Endodermal cell (in vitro differentiated cells): ENCODE results near the gene DTD1. TPM values are rescaled to one million over a fixed set of nuclear protein-coding genes. Genes with fewer than 3 reads are reported as not detected.

Experiments used
- DNase-seq: peaks from one replicate; pipeline ENCODE4 v3.0.0-alpha.2; 2017
- H3K27ac ChIP-seq: 2 replicates; pipeline ENCODE4 v1.5.1; 2013; ENCODE audit warnings: mild to moderate bottlenecking, low read depth, low read length, moderate library complexity
- H3K27me3 ChIP-seq: 2 replicates; pipeline ENCODE4 v1.6.1; 2013; ENCODE audit warnings: mild to moderate bottlenecking, low read length, moderate library complexity; ENCODE audit not compliant: insufficient read depth, control insufficient read depth, poor library complexity, severe bottlenecking
- H3K36me3 ChIP-seq: 2 replicates; pipeline ENCODE4 v1.7.0; 2013; ENCODE audit warnings: mild to moderate bottlenecking, low read length, moderate library complexity; ENCODE audit not compliant: control insufficient read depth, insufficient read depth
- H3K4me1 ChIP-seq: one replicate; pipeline ENCODE4 v1.7.0; 2013; ENCODE audit warnings: low read length; ENCODE audit not compliant: control insufficient read depth, insufficient read depth
- H3K4me3 ChIP-seq: 2 replicates; pipeline ENCODE4 v1.5.1; 2013; ENCODE audit warnings: mild to moderate bottlenecking, low read length, moderate library complexity
- H3K9ac ChIP-seq: 2 replicates; pipeline ENCODE4 v1.6.1; 2013; ENCODE audit warnings: mild to moderate bottlenecking, low read length, moderate library complexity; ENCODE audit not compliant: poor library complexity, severe bottlenecking; ENCODE audit errors: extremely low read depth
- H3K9me3 ChIP-seq: 2 replicates; pipeline ENCODE4 v1.6.1; 2013; ENCODE audit warnings: mild to moderate bottlenecking, low read length, moderate library complexity; ENCODE audit not compliant: control insufficient read depth
- H3K27ac Mint-ChIP-seq: 2 replicates; pipeline ENCODE4 v1.8.0; 2020; ENCODE audit warnings: mixed read lengths
- H3K27me3 Mint-ChIP-seq: 2 replicates; pipeline ENCODE4 v1.8.0; 2021; ENCODE audit warnings: mild to moderate bottlenecking, mixed read lengths; ENCODE audit not compliant: insufficient read depth
- H3K36me3 Mint-ChIP-seq: 2 replicates; pipeline ENCODE4 v1.8.0; 2020; ENCODE audit warnings: low read depth, mixed read lengths
- H3K4me1 Mint-ChIP-seq: 2 replicates; pipeline ENCODE4 v1.8.0; 2020; ENCODE audit warnings: mixed read lengths
- H3K4me3 Mint-ChIP-seq: 2 replicates; pipeline ENCODE4 v1.8.0; 2020; ENCODE audit warnings: mild to moderate bottlenecking, moderate library complexity, mixed read lengths
- H3K9me3 Mint-ChIP-seq: 2 replicates; pipeline ENCODE4 v1.8.0; 2020; ENCODE audit warnings: mild to moderate bottlenecking, mixed read lengths
- WGBS, 2 experiments: methylation state at CpG; one replicate each; pipeline versions ENCODE4 v1.1.5 to v1.1.7; 2013; ENCODE audit warnings: missing lambda C conversion rate in 2 of 2, mixed read lengths in 1 of 2; ENCODE audit not compliant: insufficient coverage in 1 of 2, insufficient read length in 1 of 2; 5-methylcytosine and 5-hydroxymethylcytosine counted together
- total RNA-seq, 2 donors: library from RNA; stranded (reverse); fragmentation: NEBNext Ultra II Directional in 1 of 2; extraction: Animal tissue kit (Norgen Biotek cat#: 25700) in 1 of 2; gene quantifications; 2 replicates in 1 of 2; 3 replicates in 1 of 2; pipeline ENCODE4 v1.2.1, GENCODE V29; 2021
- TF ChIP-seq, protein P1 (sequence below): fragments of 200-600 bp; sonication (generic); conservative IDR thresholded peaks from 2 replicates; pipeline ENCODE4 v1.5.0; 2021; ENCODE audit warnings: antibody characterized with exemption, mild to moderate bottlenecking

The DTD1 gene
- total RNA-seq, 2 donors from 2014 or later, result 34.2 to 44.0 TPM

DNA sequence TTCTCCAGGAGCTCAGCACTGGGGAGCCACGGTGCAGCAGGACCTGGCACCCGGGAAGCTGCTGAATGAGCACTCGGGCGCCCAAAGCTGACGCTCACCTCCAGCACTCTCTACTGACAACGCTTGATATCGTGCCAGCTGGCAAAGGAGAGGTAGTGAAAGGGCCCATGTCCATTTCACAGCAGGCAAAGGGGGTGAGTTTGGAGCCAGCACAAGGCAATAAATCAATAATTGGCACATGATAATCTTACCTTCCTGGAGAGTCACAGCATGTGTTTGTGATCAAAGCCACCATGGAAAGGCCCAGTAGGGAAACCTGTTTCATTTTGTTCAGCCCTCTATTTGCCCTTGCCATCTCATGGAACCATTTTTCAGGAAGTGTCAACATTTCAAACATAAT lies 43.9 kb upstream of the DTD1 start:
- Histone ChIP-seq H3K9ac (no peak overlapping the region), H3K9me3 (no peaks in the 10 kb centered on the region), H3K27ac (no peak overlapping the region), H3K27me3 (no peaks in the 10 kb centered on the region), H3K36me3 (peaks cover 82% of the 10 kb centered on the region), H3K4me1 (no peaks in the 10 kb centered on the region), H3K4me3 (no peak overlapping the region)
- DNase-seq, result no peak
- TF ChIP-seq, protein P1, sequence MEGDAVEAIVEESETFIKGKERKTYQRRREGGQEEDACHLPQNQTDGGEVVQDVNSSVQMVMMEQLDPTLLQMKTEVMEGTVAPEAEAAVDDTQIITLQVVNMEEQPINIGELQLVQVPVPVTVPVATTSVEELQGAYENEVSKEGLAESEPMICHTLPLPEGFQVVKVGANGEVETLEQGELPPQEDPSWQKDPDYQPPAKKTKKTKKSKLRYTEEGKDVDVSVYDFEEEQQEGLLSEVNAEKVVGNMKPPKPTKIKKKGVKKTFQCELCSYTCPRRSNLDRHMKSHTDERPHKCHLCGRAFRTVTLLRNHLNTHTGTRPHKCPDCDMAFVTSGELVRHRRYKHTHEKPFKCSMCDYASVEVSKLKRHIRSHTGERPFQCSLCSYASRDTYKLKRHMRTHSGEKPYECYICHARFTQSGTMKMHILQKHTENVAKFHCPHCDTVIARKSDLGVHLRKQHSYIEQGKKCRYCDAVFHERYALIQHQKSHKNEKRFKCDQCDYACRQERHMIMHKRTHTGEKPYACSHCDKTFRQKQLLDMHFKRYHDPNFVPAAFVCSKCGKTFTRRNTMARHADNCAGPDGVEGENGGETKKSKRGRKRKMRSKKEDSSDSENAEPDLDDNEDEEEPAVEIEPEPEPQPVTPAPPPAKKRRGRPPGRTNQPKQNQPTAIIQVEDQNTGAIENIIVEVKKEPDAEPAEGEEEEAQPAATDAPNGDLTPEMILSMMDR, result no peak
- H3K36me3 Mint-ChIP-seq, result peaks cover 66% of the 10 kb centered on the region
- no peaks in the 10 kb centered on the region for H3K27me3 Mint-ChIP-seq
- H3K4me3 Mint-ChIP-seq, result no peak overlapping the region
- no peak overlapping the region for H3K27ac Mint-ChIP-seq
- no peaks in the 10 kb centered on the region for H3K4me1 Mint-ChIP-seq
- WGBS, 2 experiments, result 84 to 97% methylated on average over 6 to 7 of the region's 7 CpGs
- H3K9me3 Mint-ChIP-seq, result no peaks in the 10 kb centered on the region

GRCh38 chr20:18545566-18545965 lies 42.3 kb upstream of the DTD1 start:
- no peak overlapping the region for H3K4me3 Mint-ChIP-seq
- no peak overlapping the region for H3K27ac Mint-ChIP-seq
- H3K9me3 ChIP-seq, result no peaks in the 10 kb centered on the region
- H3K9me3 Mint-ChIP-seq, result no peaks in the 10 kb centered on the region
- no peaks in the 10 kb centered on the region for H3K27me3 Mint-ChIP-seq
- TF ChIP-seq, protein P1, result no peak
- H3K27me3 ChIP-seq, result no peaks in the 10 kb centered on the region
- no peaks in the 10 kb centered on the region for H3K4me1 ChIP-seq
- no peak overlapping the region for H3K4me3 ChIP-seq
- no peak overlapping the region for H3K9ac ChIP-seq
- H3K27ac ChIP-seq, result no peak overlapping the region
- H3K36me3 ChIP-seq, result peaks cover 90% of the 10 kb centered on the region
- WGBS, 2 experiments, result 94 to 100% methylated on average over 1 of the region's 1 CpG
- H3K36me3 Mint-ChIP-seq, result peaks cover 62% of the 10 kb centered on the region
- H3K4me1 Mint-ChIP-seq, result no peaks in the 10 kb centered on the region
- DNase-seq, result no peak

GRCh38 chr20:18548465-18548864 lies 39.4 kb upstream of the DTD1 start:
- TF ChIP-seq, protein P1, result no peak
- Mint-ChIP-seq H3K4me3 (no peak overlapping the region), H3K9me3 (no peaks in the 10 kb centered on the region), H3K36me3 (peaks cover 61% of the 10 kb centered on the region), H3K27ac (no peak overlapping the region), H3K27me3 (no peaks in the 10 kb centered on the region), H3K4me1 (no peaks in the 10 kb centered on the region)
- no peak overlapping the region for H3K4me3 ChIP-seq
- no peaks in the 10 kb centered on the region for H3K4me1 ChIP-seq
- no peak for DNase-seq
- peaks cover 80% of the 10 kb centered on the region for H3K36me3 ChIP-seq
- no peaks in the 10 kb centered on the region for H3K9me3 ChIP-seq
- H3K27me3 ChIP-seq, result no peaks in the 10 kb centered on the region
- 96% methylated on average over 3 of the region's 3 CpGs for WGBS, 2 experiments
- no peak overlapping the region for H3K9ac ChIP-seq
- H3K27ac ChIP-seq, result no peak overlapping the region
